Stimulated activated CD8-positive, alpha-beta memory T cell treated with anti-CD3 and anti-CD28 coated beads, Interleukin-4, amount 100 ng/mL, for 48 hours (primary cell): ENCODE measurements around the gene AQP2.
A peak's percentile ranks its signal among the peaks of the same experiment; 100 is the strongest.

ENCODE experiments used
- DNase-seq: peaks from one replicate; pipeline ENCODE4 v3.0.0-alpha.2; 2020

The AQP2 gene

DNA sequence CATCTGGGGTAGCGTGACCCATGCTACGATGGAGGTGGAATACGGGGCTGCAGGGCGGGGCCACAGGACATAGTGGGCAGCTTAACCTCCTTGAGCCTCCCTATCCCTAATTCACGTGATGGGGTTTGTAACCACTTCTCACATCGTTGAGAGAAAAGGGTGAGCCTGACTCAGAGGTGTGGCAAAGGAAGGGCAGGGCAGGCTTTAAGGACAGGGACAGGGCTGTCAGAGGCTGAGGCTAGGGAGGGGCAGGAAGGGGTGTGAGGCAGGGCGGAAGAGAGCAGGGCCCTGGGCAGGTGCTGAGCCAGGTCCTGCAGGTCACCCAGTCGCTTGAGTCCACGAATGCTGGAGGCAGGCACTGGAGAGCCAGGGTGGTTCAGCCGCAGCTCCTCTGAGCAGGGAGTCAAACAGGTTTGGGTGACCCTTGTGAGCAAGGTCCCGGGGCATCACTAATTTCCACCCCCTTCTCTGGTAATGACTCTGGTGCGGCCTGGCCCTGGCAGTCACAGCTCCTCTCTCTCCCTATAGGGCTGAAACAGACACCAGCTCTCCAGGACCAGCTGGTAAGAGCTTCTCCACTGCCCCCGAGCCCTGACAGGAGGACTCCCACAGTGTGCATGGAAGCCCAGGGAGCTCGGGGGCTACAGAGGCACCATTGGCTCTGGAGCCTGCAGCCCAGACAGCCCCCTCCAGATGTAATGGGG lies 7.5 kb upstream of the AQP2 start:
- DNase-seq, result no peak

DNA sequence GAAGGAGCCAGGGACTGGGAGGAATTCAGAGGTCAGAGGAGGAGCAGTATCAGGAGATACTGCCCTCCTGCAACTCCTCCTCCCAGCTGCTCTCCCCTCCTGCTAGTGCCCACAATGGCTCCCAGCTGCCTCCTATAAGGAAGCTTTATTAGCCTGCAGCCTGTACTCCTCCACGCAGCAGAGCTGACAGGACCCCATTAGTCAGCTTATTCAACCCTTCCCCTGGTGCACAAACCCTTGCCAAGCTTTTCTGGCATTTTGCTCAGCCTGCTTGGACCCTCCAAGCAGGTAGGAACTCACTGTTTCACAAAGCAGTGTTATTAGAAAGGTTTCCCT lies 6.9 kb upstream of the AQP2 start:
- no peak for DNase-seq

DNA sequence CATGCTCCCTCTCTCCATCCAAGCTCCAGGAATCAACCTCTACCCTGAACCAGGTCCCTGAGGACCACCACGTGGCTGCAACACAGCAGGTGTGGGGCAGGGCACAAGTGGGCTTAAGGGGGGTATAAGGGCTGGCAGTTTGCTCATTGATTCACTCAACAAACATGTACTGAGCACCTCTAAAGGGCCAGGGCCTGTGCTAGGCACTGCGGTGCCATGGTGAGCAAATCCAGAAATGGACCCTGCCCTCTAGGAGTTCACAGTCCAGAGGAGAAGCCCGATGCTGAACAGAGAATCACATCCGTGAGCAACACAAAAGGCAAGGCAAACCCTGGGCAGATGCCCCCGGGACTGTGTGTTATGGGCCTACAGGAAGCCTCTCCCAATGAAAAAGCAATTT lies 6.5 kb upstream of the AQP2 start:
- DNase-seq, result no peak

DNA sequence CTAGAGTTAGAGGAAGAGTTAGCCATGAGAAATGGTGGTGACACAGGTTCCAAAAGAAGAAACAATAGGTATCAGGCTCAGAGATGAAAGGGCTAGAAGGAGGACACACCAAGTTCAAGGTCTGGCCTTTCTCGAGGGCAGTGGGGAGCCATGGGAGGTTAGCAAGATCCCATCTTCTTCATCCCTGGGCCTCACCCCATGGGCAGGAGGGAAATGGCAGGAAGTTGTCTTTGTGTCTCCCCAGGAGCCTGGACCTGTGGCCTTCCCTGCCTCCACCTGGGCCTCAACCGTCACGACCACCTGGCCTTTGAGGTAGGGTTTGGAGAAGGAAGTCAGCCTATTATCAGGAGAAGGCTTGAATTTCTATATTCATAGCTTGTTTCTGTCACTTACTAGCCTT lies 5.8 kb upstream of the AQP2 start:
- no peak for DNase-seq

DNA sequence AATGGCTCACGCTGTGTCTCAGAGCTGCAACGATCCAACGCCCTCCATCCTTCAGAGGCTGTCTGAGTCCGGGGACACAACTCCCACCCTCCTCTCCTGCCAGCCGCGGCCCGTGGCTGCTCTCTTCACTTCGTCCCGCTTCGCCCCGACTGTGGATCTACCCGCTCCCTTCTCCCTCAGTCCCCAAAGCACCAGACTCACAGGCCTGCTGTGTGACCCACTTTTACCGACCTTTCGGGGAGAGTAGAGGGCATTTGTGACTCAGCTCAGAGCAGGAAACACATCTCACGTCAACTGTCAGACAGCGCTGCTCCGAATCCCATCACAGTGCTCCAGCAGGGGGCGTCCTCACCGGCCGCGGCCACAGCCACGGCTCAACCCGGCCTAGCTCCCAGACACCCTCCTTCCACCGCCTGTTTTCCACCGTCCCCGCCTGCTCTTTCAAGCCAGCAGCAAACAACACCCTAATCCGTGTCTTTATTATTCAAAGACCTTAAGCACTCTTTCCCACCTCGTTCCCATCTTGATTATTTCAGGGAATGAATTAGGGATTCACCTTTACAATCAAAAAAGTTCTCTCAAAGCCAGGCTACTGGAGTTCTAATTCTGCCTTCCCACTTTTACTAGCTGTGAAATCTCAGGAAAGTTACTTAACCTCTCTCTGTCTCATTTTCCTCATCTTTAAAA lies 5.0 kb upstream of the AQP2 start:
- DNase-seq, result peak; percentile 95

DNA sequence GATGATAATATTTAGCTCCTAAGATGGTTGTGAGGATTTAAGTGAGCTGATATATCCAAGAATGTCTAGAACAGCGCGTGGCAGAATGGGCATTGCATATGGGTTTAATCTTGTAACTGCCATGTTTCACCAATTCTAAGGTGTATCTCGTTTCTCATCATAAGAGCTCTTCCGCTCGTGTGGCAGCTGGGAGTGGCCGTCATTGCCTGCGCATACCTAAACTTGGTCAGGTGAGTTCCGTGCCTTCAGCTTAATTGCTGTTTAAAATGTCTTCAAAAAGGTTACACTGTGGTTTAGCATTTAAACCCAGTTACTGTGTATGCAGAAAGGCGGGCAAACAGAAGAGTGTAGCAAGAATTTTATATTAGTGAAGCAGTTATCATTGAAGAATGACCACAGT lies 4.5 kb upstream of the AQP2 start:
- DNase-seq, result no peak

DNA sequence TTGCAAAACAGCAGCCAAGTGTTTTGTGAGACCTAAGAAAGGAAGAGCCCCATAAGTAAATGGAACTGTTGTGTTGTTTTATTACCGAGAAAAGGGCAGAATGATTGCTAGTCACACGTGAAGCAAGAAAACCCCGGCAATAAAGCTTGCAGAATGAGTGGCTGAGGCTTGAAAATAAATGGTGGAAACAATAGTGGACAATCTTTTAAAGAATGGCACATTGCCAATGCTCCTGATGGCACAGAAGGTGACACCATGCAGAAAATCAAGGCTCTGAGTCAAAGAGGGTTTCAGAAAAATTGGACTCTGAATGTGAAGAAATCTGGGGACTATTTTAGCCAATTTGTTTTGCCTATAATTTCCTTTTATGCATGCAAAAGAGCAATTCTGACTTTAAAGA lies 4.0 kb upstream of the AQP2 start:
- DNase-seq, result no peak

DNA sequence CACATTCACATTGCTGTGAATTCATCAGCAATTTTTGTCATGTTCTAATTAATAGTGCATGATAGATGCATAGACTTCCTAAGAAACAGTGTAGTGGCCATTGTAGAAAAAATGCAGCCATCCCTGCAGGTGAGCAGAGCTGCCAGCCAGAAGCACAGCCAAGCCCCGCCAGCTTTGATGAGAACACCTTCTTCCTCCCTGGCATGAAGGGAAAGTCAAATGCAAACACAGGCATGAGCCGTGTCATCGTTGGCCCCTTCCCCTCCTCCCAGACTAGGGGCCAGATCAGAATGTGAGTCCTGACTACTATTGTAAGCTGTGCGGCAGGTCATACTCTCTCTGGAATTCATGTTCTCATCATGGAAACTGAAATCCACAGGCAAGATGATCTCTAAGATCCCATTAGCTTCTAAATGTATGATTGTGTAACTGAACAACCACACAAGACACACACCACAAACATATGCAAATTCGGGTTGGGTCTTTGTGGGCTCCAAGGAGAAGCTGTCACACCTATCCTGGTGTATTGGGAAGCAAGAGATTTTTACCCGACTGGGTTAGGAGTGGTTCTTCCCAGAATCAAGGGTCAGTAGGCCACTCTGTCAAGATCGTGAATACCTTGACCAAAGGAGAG lies 2.8 kb upstream of the AQP2 start:
- DNase-seq, result no peak

DNA sequence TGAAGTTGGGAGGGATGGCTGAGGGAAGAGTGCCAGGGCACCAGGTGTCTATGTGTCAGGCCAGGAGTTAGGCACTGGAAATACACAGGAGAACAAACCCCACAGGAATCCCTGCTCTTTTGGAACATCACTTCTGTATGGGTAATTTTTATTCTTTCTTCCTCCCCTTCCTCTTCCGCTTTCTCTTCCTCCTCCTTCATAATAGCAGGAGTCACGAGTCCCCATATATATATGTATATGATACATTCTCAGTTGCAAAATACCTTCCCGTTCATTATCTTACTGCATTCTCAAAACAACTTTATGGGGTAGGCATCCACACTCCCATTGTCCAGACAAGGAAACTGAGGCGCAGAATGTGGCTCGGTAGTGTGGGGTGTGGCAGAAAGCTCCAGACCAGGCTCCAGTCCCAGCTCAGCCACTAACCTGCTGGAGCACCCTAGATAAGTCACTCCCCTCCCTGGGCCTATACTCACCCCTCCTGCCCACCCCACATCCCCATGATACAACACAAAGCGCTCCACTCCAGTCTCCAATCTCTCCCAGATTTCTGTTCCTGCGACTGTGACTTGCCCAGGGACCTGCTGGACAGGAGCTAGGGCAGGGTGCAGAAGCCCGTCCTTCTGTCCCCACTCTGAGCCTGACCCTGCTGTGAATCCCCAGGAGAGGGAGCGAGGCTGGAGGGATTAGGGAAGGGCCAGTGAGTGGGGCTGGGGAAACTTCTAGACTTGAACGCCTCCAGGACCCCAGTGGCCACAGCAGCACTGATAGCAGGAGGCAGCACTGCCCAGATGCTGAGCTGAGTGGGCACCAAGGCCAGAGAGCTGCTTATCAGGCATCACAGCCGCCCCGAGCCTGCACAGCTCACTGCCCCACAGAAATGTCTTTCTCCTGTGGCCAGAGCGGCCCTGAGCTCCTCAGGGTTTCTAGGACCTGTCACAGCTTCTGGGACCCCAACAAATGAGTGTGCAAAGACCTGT lies 1.4 kb upstream of the AQP2 start:
- DNase-seq, result no peak

DNA sequence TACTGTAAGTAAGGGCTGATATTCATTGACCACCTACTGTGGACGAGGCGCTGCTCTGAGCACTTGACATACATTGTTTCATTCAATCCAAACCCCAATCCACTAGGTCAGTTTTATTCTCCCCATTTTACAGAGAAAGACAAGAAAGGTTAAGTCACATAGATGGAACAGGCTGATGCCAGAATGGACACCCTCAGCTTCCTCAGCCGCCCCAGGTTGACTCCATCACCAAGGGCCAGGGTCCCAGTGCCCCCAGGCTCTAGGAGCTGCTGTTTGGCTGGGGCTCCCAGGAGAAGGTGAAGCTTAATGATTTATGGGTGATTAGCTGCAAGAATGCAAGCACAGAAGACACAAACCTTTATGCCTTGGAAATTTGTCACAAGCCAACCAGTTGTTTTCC lies 671 bp upstream of the AQP2 start:
- no peak for DNase-seq

DNA sequence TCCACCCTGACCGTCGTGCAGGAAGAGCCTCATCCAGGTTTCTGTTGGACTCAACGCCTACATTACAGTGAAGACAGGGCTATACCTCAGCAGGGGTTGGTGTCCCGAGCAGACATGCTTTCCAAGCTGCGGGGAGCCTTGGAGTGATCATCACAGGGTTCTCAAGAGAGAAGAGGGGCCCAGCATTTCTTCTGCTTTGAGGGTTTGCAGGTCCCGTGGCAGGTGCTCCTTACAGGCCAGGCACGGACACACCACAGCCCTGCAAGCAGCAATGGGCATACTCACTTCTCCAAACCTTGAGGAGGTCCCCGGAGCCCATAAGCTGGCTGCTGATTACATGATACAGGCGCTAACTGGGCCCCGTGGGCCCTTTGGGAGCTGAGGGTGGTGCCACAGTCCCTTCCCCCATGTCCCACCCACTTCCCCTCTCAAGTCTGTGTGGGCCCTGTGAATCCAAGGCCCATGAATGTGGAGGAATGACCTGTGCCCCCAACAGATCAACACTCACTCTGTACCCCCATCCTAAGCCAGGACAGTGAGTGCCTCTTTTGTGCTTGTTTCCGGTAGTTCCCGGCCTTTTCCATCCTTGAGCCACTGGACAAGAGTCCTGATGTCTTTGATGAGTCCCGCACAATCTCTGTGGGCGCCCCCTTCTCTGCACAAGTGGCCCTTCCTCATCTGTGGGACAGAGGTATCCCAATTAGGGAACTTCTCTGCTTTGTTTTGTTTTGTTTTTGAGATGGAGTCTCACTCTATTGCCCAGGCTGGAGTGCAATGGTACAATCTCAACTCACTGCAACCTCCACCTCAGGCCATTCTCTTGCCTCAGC lies 1.1 kb downstream of the AQP2 start:
- DNase-seq, result no peak

DNA sequence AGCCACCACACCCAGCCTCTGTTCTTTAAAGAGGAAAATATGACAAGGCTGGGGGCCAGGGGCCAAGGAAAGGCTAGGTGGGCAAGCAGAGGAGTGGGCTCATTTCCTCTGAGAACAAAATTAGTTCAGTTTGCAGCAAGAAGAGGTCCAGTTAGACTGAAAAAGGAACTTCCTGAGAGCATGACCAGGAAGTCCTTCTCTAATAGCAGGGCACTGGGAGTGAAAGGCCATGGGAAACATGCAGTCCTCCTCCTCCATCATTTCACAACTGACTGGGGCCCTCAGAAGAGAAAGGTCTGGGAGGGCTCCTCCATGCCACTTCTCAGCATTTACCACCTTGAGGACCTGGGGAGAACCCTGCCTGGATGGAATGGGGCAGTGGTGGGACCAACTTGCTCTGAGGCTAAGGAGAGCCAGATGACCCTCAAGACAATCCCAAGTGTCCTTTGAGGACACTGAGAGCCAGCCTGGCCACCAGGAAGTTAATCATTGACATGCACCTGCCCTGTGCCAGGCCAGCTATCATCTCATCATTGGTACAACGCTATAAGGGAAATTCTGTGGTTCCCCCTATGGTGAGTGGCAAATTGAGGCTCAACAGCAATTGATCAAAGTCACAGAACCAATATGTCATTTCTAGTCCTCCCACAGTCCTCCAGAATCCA lies 2.0 kb downstream of the AQP2 start:
- no peak for DNase-seq

DNA sequence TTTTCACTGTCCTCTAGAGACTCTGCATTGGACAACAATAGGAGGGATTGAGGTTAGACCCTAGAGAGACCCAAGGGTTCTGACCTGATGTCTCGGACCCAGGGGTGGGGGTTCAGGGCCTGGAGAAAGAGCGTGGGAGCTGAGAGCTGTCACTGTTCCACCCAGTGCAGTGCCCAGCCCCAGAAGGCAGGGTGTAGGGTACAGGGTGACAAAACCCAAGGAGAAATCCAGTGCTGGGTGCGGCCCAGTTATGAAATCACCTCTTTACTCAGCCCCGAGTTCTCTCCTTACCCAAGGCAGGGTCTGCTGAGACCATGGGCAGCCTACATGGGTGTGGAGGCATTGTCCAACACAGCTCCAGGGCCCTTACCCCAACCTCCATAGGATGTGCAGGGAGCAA lies 2.6 kb downstream of the AQP2 start:
- DNase-seq, result no peak

DNA sequence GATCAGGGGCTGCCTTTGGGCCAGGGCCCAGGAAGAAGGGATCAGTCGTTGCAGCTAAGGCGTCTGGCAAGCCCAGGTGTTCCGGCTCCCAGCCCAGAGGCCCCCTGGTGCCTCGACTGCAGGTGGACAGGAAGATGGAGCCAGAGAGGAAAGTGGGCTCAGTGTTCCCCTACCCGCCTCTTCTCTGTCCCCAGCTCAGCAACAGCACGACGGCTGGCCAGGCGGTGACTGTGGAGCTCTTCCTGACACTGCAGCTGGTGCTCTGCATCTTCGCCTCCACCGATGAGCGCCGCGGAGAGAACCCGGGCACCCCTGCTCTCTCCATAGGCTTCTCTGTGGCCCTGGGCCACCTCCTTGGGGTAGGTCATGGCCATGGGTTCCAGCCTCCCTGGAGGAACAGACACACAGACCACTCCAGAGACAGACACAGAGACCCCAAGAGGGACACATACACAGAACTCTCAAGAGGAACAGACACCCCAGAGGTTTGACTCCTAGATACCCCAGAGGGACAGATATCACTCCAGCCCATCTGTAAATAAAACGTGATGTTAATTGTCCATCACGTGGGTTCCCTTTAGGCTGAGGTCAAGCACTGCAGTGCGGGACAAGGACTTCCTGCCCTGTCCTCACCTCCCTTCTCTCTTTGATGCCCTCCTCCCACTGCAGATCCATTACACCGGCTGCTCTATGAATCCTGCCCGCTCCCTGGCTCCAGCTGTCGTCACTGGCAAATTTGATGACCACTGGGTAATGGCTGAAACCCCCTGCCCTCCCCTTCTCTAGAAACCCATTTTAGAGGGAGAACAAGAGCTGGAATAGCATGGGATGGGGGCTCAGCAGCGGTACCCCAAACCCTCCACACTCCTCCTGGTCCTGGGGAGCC lies 3.7 kb downstream of the AQP2 start:
- DNase-seq, result no peak

DNA sequence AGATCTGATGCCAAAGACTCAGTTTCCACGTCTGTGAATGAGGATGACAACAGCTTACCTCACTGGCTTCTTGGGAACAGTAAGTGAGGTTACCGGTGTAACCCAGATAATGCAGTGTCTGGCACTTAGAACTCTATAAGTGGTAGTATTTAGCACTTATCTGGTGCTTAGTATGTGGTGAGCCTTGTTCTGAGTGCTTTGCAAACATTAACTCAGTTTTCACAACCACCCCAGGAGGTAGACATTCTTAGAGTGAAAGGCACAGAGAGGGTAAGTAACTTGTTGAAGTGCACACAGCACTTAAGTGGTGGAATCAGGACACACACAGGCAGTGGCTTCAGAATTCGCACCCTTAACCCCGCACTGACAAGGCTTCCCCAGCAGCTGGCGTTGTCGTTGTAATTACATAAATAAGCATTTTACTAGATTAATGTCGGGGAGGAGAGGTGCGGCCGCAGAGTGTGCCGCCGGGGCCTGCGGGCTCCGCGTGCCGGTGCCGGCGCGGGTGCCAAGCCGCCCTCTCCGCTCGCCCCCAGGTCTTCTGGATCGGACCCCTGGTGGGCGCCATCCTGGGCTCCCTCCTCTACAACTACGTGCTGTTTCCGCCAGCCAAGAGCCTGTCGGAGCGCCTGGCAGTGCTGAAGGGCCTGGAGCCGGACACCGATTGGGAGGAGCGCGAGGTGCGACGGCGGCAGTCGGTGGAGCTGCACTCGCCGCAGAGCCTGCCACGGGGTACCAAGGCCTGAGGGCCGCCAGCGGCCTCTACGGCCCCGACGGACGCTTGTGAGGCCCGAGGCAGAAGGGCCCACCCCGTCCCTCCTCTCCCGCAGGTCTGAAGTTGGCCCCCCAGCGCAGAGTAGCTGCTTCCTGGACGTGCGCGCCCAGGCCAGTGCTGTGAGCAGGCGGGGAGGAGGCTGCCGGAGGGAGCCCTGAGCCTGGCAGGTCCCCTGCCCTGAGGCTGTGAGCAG lies 4.6 kb downstream of the AQP2 start:
- no peak for DNase-seq

DNA sequence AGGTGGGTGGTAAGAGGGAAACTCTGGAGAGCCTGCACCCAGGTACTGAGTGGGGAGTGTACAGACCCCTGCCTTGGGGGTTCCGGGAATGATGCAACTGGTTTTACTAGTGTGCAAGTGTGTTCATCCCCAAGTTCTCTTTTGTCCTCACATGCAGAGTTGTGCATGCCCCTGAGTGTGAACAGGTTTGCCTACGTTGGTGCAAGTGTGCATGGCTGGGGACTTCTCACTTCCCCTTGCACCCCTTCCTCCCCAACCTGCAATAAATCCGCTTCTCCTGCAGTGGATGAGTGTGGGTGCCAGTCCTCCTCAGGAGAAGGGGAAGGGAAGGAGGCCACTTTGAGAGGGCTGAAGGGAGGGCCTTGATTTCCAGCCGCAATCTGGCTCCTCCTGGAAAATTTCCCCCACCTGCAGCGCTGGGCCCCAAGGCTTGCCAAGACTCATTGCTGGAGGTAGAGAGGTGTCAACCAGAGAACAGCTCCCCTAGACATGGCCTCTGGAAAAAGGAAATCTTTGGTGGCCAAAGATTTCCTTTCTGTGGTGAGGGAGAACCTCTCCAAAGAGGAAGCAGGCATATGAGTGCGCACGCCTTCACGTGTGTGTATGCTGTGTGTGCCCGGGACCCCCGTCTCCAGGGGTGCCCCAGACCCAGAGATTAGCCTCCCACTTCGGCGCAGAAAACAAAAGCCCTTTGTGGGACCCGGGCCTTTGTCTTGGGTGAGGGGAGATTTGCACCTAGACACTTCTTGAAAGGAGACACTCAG lies 5.5 kb downstream of the AQP2 start:
- DNase-seq, result no peak

DNA sequence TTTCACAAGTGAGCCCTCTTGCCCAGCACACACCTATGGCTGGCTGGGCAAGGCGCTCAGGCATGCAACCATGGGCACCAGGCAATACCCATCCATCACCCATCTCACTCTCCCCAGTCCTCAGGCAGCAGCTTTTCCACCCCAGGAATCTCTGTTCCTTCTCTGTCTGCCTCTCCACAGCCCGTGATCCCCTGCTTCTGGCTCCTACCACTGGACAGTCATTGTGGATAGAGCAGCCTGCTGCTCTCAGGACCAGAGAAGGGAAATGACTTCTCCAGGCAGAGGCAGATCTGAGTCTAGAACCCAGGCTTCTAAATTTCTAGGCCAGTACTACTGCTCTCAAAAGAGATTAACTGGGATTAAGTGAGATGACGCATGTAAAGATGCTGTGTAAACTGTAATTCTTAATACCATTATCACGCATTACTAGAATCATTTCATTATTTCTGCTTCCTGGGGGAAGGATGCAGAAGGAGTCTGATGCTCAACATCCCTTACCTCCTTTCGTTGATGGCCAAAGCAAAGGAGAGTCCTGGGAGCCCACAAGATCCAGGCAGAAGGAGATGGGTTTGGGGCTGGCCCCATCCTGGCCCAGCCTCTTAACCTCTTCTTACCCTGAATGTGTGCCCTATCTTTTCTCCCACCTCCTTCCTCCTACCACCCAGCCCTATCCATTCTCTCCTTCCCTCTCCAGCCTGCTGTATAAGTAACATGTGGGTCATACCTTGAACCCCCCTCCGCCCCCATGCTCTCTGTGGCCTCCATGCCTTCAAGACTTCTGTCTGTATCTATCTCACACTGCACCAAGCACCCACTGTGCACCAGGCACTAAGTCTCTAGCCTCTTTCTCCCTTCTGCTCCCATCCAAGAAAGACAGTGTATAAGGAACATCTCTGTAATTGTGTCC lies 6.4 kb downstream of the AQP2 start:
- DNase-seq, result no peak

DNA sequence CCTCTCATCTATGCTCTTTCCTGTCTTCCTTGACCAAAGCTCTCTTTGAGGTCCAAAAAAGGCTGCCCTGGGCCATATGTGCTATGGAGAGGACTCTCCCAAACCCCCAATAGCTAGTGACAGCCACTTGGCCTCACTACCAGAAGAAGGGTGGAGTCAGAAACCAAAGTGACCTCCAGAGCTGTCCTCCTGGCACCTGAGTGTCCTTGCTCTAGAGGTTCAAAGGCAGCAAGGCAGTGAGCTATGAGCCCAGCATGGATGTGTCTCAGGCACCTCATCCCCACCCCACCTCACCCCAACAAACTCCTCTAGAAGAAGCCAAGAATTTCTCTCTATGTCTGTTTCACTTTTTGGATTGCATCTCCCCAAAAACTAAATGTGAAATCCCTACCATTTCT lies 7.0 kb downstream of the AQP2 start:
- DNase-seq, result no peak
